HL-60/S4 (cell line): ENCODE measurements around the gene PIGR.

Experiments used
- in situ Hi-C: fragments of 300-500 bp; cut with MboI; formaldehyde crosslinking; loops from 2 replicates; pipeline ENCODE4 v1.14.3; 2022; ENCODE audit warnings: low sequenced_read_pairs

Gene PIGR

GRCh38 chr1:206946261-206946660, at the start of gene PIGR:
Gene PIGR (minus strand): TSS chr1:206946466. CDS start chr1:206940531, 5,935 bp downstream.
- in situ Hi-C loops: no loop called here

- in situ Hi-C loops: no loop called here
Measured at GRCh38 chr1:206992790-206993189, 46.5 kb upstream of the PIGR start.

- in situ Hi-C loops: loop anchor here (10.0 kb wide), 2 partner anchors 53 to 253 kb away; no protein-coding TSS in a partner anchor
Measured at GRCh38 chr1:206987873-206988272, 41.6 kb upstream of the PIGR start.

- in situ Hi-C loops: loop anchor here (10.0 kb wide), 2 partner anchors 52 to 252 kb away; no protein-coding TSS in a partner anchor
Measured at GRCh38 chr1:206986885-206987284, 40.6 kb upstream of the PIGR start.

- in situ Hi-C loops: loop anchor here (10.0 kb wide), 2 partner anchors 52 to 252 kb away; no protein-coding TSS in a partner anchor
Measured at GRCh38 chr1:206986402-206986801, 40.1 kb upstream of the PIGR start.

- in situ Hi-C loops: loop anchor here (10.0 kb wide), 2 partner anchors 50 to 250 kb away; no protein-coding TSS in a partner anchor
Measured at GRCh38 chr1:206985162-206985749, 39.0 kb upstream of the PIGR start.

- in situ Hi-C loops: loop anchor here (10.0 kb wide), 2 partner anchors 47 to 247 kb away; no protein-coding TSS in a partner anchor
Measured at GRCh38 chr1:206982216-206982615, 36.0 kb upstream of the PIGR start.

GRCh38 chr1:206979379-206980043, 33.2 kb upstream of the PIGR start:
- in situ Hi-C loops: loop anchor here (10.0 kb wide), 2 partner anchors 45 to 245 kb away; no protein-coding TSS in a partner anchor

GRCh38 chr1:206978259-206978658, 32.0 kb upstream of the PIGR start:
- in situ Hi-C loops: no loop called here

- in situ Hi-C loops: no loop called here
Measured at GRCh38 chr1:206975306-206975705, 29.0 kb upstream of the PIGR start.

- in situ Hi-C loops: no loop called here
Measured at GRCh38 chr1:206974140-206974539, 27.9 kb upstream of the PIGR start.

- in situ Hi-C loops: no loop called here
Measured at GRCh38 chr1:206972728-206973127, 26.5 kb upstream of the PIGR start.

GRCh38 chr1:206971029-206971655, 24.9 kb upstream of the PIGR start:
- in situ Hi-C loops: no loop called here

- in situ Hi-C loops: no loop called here
Measured at GRCh38 chr1:206970446-206970845, 24.2 kb upstream of the PIGR start, which contains the start of gene FCAMR. Gene FCAMR (minus strand): TSS chr1:206970460. CDS start chr1:206970125, 335 bp downstream.

- in situ Hi-C loops: no loop called here
Measured at GRCh38 chr1:206969090-206969489, 22.8 kb upstream of the PIGR start.

- in situ Hi-C loops: no loop called here
Measured at GRCh38 chr1:206967096-206967849, 21.0 kb upstream of the PIGR start.

- in situ Hi-C loops: no loop called here
Measured at GRCh38 chr1:206965781-206966180, 19.5 kb upstream of the PIGR start.

GRCh38 chr1:206963740-206964139, 17.5 kb upstream of the PIGR start:
- in situ Hi-C loops: no loop called here

GRCh38 chr1:206963119-206963712, 16.9 kb upstream of the PIGR start:
- in situ Hi-C loops: no loop called here

GRCh38 chr1:206962272-206962671, 16.0 kb upstream of the PIGR start:
- in situ Hi-C loops: no loop called here

- in situ Hi-C loops: no loop called here
Measured at GRCh38 chr1:206961668-206962067, 15.4 kb upstream of the PIGR start.
